Peyer's patch (tissue), 4 donors: ENCODE results near the gene MARS2. TPM values are rescaled to one million over a fixed set of nuclear protein-coding genes. Genes with fewer than 3 reads are reported as not detected.

Source experiments
- DNase-seq, 3 donors: peaks; one replicate each; pipeline ENCODE4 v3.0.0-alpha.2; 2017 to 2019
- H3K27ac ChIP-seq, 4 donors: fragments of 200-600 bp; sonication (generic); one replicate each; pipeline ENCODE4 v1.5.1; 2016 to 2019
- H3K27me3 ChIP-seq, 2 donors: fragments of 200-600 bp; sonication (generic); one replicate each; pipeline ENCODE4 v1.5.1; 2019
- H3K36me3 ChIP-seq, 3 donors: fragments of 200-600 bp; sonication (generic); one replicate each; pipeline ENCODE4 v1.5.1; 2016 to 2019
- H3K4me1 ChIP-seq, 4 donors: fragments of 200-600 bp; sonication (generic); one replicate each; pipeline ENCODE4 v1.5.1; 2016 to 2019
- H3K4me3 ChIP-seq, 4 donors: fragments of 200-600 bp; sonication (generic); 1 replicate in 3 of 4; 2 replicates in 1 of 4; pipeline ENCODE4 v1.5.1; 2016 to 2019; ENCODE audit warnings: mild to moderate bottlenecking in 1 of 4
- H3K9me3 ChIP-seq, 4 donors: fragments of 200-600 bp; sonication (generic); one replicate each; pipeline ENCODE4 v1.5.1; 2016 to 2019; ENCODE audit warnings: mild to moderate bottlenecking in 1 of 4
- POLR2A ChIP-seq, 2 donors: fragments of 450-650 bp; IDR thresholded peaks; one replicate each; pipeline ENCODE4 v1.5.1; 2017; ENCODE audit warnings: antibody characterized with exemption in 2 of 2, mild to moderate bottlenecking in 2 of 2, moderate library complexity in 2 of 2
- total RNA-seq, 4 donors: library from RNA; depleted of rRNA; stranded (reverse); fragments of >200 nt; gene quantifications; one replicate each; pipeline ENCODE4 v1.1.0, GENCODE V29; 2016
- TF ChIP-seq, protein P1 (sequence below), 6 experiments: fragments of 450-650 bp in 4 of 6; fragments of 200-600 bp in 2 of 6; sonication (generic) in 1 of 6; IDR thresholded peaks; one replicate each; pipeline ENCODE4 v1.5.1; 2017 to 2019; ENCODE audit warnings: antibody characterized with exemption in 6 of 6, mild to moderate bottlenecking in 3 of 6, moderate library complexity in 1 of 6

Gene MARS2
- total RNA-seq, 4 donors from 2014 or later = 5.8 to 13.4 (median 8.1) TPM

DNA sequence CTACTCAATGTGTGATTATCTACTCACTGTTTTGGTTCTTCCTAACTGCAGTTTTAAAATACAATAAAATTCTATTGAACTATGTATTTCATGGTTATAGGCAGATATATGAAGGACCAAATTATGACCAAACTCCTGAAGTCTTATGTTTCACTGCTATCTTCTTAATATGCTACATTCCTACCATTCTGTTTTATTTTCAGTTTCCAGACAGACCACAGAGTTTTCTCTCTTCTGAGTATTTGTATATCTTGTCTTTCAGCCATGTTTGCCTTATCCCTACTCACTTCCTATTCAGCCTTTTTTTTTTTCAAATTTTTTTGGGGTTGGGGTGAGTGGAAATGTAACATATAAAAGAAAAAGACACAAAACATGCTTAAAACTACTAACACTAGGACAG is 36.1 kb upstream of the MARS2 start:
- H3K36me3 ChIP-seq = no peaks in the 10 kb centered on the region
- TF ChIP-seq, protein P1, sequence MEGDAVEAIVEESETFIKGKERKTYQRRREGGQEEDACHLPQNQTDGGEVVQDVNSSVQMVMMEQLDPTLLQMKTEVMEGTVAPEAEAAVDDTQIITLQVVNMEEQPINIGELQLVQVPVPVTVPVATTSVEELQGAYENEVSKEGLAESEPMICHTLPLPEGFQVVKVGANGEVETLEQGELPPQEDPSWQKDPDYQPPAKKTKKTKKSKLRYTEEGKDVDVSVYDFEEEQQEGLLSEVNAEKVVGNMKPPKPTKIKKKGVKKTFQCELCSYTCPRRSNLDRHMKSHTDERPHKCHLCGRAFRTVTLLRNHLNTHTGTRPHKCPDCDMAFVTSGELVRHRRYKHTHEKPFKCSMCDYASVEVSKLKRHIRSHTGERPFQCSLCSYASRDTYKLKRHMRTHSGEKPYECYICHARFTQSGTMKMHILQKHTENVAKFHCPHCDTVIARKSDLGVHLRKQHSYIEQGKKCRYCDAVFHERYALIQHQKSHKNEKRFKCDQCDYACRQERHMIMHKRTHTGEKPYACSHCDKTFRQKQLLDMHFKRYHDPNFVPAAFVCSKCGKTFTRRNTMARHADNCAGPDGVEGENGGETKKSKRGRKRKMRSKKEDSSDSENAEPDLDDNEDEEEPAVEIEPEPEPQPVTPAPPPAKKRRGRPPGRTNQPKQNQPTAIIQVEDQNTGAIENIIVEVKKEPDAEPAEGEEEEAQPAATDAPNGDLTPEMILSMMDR (IDR thresholded peaks at IDR 0.05) = no peak
- TF ChIP-seq POLR2A (IDR thresholded peaks at IDR 0.05) = no peak
- DNase-seq = no peak
- H3K4me1 ChIP-seq = no peaks in the 10 kb centered on the region
- no peaks in the 10 kb centered on the region for H3K27me3 ChIP-seq
- no peak overlapping the region for H3K27ac ChIP-seq
- peaks cover 0 to 5% (median 0%) of the 10 kb centered on the region in 4 donors for H3K9me3 ChIP-seq
- no peak overlapping the region for H3K4me3 ChIP-seq

DNA sequence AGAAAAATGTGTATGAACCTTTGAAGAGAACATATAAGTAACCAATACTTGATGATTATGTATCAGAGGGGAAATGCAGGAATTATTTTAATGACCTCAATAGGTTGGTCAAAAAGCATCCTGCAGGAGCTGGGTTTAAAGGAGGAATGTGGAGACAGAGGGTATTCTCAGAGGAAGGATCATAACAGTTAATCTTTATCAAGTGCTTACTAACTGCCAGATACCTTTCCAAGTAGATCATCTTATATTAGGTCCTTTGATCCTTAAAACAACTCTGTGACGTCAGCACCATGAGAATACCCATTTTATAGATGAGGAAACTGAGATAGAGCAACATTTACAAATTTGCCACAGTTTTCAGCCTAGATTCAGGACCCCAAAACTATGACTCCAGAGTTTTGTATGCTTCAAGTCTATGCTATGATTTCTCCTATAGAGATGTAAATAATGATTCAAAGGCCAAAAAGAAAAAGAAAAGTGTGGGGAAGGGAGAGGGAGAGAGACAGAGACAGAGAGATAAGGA is 32.7 kb upstream of the MARS2 start:
- no peaks in the 10 kb centered on the region for H3K9me3 ChIP-seq
- TF ChIP-seq, protein P1 (IDR thresholded peaks at IDR 0.05) = no peak
- TF ChIP-seq POLR2A (IDR thresholded peaks at IDR 0.05) = no peak
- H3K36me3 ChIP-seq = no peaks in the 10 kb centered on the region
- no peaks in the 10 kb centered on the region for H3K27me3 ChIP-seq
- H3K4me3 ChIP-seq = no peak overlapping the region
- no peaks in the 10 kb centered on the region for H3K4me1 ChIP-seq
- H3K27ac ChIP-seq = no peak overlapping the region
- DNase-seq = no peak

DNA sequence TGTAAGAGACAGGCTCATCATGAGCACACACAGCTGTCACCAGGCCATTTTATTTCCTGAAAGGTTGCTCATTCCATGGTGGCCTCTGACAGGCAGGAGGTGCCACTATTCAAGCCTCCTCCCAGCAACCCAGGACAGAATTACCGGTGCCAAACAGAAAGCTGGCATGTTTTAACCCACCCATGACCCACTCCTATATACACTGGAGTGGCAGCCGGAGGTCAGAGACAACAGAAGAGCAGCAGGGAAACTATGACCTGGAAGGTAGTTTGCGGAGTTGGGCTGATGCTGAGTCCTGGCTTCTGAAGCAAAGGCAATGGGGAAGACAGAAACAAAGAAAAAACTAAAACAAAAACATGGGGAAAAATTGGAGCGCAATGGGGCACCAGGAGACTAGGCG is 32.1 kb upstream of the MARS2 start:
- no peak for DNase-seq
- Histone ChIP-seq H3K27ac (no peak overlapping the region), H3K4me3 (peak overlapping the region in 1 of 4 donors; percentile 21), H3K4me1 (no peaks in the 10 kb centered on the region), H3K36me3 (no peaks in the 10 kb centered on the region), H3K27me3 (no peaks in the 10 kb centered on the region), H3K9me3 (no peaks in the 10 kb centered on the region)
- no peak for TF ChIP-seq POLR2A (IDR thresholded peaks at IDR 0.05)
- TF ChIP-seq, protein P1 (IDR thresholded peaks at IDR 0.05) = no peak

DNA sequence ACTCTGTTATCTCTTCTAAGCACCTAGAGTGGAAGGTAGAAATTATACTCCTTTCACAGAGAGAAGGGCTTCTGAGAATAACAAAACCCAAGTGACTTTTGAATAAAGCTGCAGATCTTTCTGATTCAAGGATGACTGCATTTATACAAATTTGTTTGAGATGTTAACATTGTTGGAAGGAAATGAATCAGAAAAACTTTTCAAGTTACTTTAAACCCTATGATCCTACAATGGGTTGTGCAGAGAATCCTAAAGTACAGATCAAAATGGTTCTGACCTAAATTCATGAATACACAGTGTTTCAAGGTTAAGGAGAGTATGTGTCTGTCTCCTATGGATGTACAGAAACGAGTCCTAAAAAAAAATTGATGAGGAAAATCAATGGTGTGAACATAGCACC is 31.6 kb upstream of the MARS2 start:
- Histone ChIP-seq H3K4me3 (peak overlapping the region in 1 of 4 donors; percentile 21), H3K27me3 (no peaks in the 10 kb centered on the region), H3K27ac (no peak overlapping the region), H3K4me1 (no peaks in the 10 kb centered on the region), H3K36me3 (no peaks in the 10 kb centered on the region), H3K9me3 (no peaks in the 10 kb centered on the region)
- no peak for TF ChIP-seq POLR2A (IDR thresholded peaks at IDR 0.05)
- TF ChIP-seq, protein P1 (IDR thresholded peaks at IDR 0.05) = no peak
- DNase-seq = no peak

DNA sequence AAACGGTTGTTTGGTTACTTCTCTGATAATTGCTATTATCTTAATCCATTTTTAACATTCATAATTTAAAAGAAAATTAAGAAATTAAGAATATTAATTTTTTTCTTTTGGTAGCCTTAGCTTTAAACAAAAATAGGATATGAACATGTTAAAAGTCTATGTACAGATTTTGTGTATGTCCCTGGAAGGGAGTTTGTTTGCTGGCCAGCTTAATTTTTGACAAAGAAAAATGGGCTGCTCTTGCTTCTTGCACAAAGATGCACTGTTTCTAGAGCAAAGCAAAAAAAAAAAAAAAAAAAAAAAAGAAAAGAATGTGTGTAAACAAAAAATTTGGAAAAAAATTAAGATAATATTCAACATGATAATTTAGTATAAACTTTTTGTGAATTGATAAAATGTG is 31.1 kb upstream of the MARS2 start:
- Histone ChIP-seq H3K27me3 (no peaks in the 10 kb centered on the region), H3K4me1 (no peaks in the 10 kb centered on the region), H3K9me3 (no peaks in the 10 kb centered on the region), H3K36me3 (no peaks in the 10 kb centered on the region), H3K4me3 (peak overlapping the region in 2 of 4 donors; percentile 9 to 37), H3K27ac (no peak overlapping the region)
- DNase-seq = no peak
- TF ChIP-seq, protein P1 (IDR thresholded peaks at IDR 0.05) = no peak
- TF ChIP-seq POLR2A (IDR thresholded peaks at IDR 0.05) = no peak

DNA sequence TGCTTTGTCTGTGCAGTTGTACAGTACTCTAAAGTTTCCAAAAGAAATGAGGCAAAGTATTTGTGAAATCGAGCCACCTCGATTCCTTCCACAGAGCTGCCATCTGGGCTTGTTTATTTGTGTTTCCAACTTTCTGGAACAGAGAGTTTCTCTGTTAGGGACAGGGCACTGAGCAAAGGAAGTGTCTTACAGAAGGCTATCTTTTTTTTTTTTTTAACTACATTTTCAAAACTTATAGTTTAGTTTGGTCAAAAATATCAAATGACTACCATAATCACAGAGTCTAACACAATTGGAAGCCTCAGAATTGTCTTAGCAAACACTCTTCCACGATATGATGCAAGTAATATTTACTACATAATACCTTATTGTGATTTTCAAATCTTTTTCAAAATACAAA is 30.6 kb upstream of the MARS2 start:
- Histone ChIP-seq H3K4me3 (peak overlapping the region in 3 of 4 donors; percentile 9 to 37 (median 22)), H3K27ac (peak overlapping the region in 2 of 4 donors; percentile 21 to 45), H3K4me1 (no peaks in the 10 kb centered on the region), H3K27me3 (no peaks in the 10 kb centered on the region), H3K36me3 (no peaks in the 10 kb centered on the region), H3K9me3 (no peaks in the 10 kb centered on the region)
- TF ChIP-seq POLR2A (IDR thresholded peaks at IDR 0.05) = no peak
- TF ChIP-seq, protein P1 (IDR thresholded peaks at IDR 0.05) = no peak
- DNase-seq = no peak
